Measurements from ENCODE around the gene BBS2. TPM values are rescaled to one million over a fixed set of nuclear protein-coding genes. Genes with fewer than 3 reads are reported as not detected.
A peak's percentile ranks its signal among the peaks of the same experiment; 100 is the strongest.

The BBS2 gene
- total RNA-seq, 1 donor from 2014 or later = 29.0 TPM

- H3K9me3 ChIP-seq (ENCODE audit: insufficient read depth, low read depth, low read length) = no peaks in the 10 kb centered on the region
- H3K9ac ChIP-seq (ENCODE audit: low read length) = no peak overlapping the region
- H3K9me3 Mint-ChIP-seq (ENCODE audit: unreplicated experiment) = no peaks in the 10 kb centered on the region
- no peaks in the 10 kb centered on the region for H3K36me3 Mint-ChIP-seq (ENCODE audit: low read depth, unreplicated experiment)
- peak; percentile 60 for DNase-seq (ENCODE audit: low read depth)
- H3K4me1 Mint-ChIP-seq (ENCODE audit: low read depth, unreplicated experiment) = peaks cover 6% of the 10 kb centered on the region
- peak overlapping the region; percentile 35 for H3K27ac Mint-ChIP-seq (ENCODE audit: unreplicated experiment)
- H3K4me3 ChIP-seq (ENCODE audit: insufficient read depth, low read depth, low read length) = no peak overlapping the region
- H3K79me2 ChIP-seq (ENCODE audit: insufficient read depth, low read length) = no peaks in the 10 kb centered on the region
- no peak overlapping the region for H3K4me3 Mint-ChIP-seq (ENCODE audit: unreplicated experiment)
- TF ChIP-seq, protein P1, sequence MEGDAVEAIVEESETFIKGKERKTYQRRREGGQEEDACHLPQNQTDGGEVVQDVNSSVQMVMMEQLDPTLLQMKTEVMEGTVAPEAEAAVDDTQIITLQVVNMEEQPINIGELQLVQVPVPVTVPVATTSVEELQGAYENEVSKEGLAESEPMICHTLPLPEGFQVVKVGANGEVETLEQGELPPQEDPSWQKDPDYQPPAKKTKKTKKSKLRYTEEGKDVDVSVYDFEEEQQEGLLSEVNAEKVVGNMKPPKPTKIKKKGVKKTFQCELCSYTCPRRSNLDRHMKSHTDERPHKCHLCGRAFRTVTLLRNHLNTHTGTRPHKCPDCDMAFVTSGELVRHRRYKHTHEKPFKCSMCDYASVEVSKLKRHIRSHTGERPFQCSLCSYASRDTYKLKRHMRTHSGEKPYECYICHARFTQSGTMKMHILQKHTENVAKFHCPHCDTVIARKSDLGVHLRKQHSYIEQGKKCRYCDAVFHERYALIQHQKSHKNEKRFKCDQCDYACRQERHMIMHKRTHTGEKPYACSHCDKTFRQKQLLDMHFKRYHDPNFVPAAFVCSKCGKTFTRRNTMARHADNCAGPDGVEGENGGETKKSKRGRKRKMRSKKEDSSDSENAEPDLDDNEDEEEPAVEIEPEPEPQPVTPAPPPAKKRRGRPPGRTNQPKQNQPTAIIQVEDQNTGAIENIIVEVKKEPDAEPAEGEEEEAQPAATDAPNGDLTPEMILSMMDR (IDR thresholded peaks at IDR 0.05; ENCODE audit: insufficient read depth, low read depth, low read length) = no peak
- no peak for TF ChIP-seq EZH2 (IDR thresholded peaks at IDR 0.05; ENCODE audit: insufficient read depth, low read length)
- H4K20me1 ChIP-seq (ENCODE audit: insufficient read depth, low read length) = no peaks in the 10 kb centered on the region
- no peak for FAIRE-seq
- no peaks in the 10 kb centered on the region for H3K36me3 ChIP-seq (ENCODE audit: insufficient read depth, low read length)
- peaks cover 2% of the 10 kb centered on the region for H3K27me3 ChIP-seq (ENCODE audit: insufficient read depth, low read length)
- H3K27me3 Mint-ChIP-seq (ENCODE audit: low read depth, unreplicated experiment) = peaks cover 12% of the 10 kb centered on the region
- H3K4me1 ChIP-seq (ENCODE audit: insufficient read depth, low read length) = peaks cover 8% of the 10 kb centered on the region
- peak overlapping the region; percentile 45 for H3K4me2 ChIP-seq (ENCODE audit: low read length)
- no peak overlapping the region for H3K27ac ChIP-seq (ENCODE audit: low read depth, low read length)
- H2AFZ ChIP-seq (ENCODE audit: low read depth, low read length) = peak overlapping the region; percentile 67
Observed at GRCh38 chr16:56547120-56547948, 27.5 kb upstream of the BBS2 start.

DNA sequence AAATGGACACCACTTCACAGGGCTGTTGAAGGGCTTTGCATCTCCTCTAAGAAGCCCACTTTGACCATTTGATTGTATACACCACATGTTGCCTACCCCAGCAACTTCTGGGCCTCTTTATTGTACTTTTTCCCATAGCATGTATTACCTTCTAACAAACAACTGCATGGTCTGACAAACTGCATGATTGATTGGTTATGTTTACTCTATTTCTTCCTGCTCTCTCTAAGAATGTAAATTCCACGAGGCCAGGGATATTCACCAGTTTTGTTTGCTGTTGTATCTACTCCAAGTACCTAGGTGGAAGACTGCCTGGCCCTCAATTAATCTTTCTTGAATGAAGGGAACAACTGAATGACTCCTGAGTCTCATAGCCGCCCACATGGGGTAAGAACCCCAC lies 22.2 kb upstream of the BBS2 start:
- Histone ChIP-seq H3K36me3 (ENCODE audit: insufficient read depth, low read length) (no peaks in the 10 kb centered on the region), H2AFZ (ENCODE audit: low read depth, low read length) (no peak overlapping the region), H3K4me3 (ENCODE audit: insufficient read depth, low read depth, low read length) (no peak overlapping the region), H3K4me1 (ENCODE audit: insufficient read depth, low read length) (no peaks in the 10 kb centered on the region), H3K79me2 (ENCODE audit: insufficient read depth, low read length) (no peaks in the 10 kb centered on the region), H3K9me3 (ENCODE audit: insufficient read depth, low read depth, low read length) (no peaks in the 10 kb centered on the region), H3K4me2 (ENCODE audit: low read length) (no peak overlapping the region), H3K9ac (ENCODE audit: low read length) (no peak overlapping the region), H3K27me3 (ENCODE audit: insufficient read depth, low read length) (peaks cover 2% of the 10 kb centered on the region), H3K27ac (ENCODE audit: low read depth, low read length) (no peak overlapping the region), H4K20me1 (ENCODE audit: insufficient read depth, low read length) (no peaks in the 10 kb centered on the region)
- DNase-seq (ENCODE audit: low read depth) (no peak), FAIRE-seq (no peak)
- Mint-ChIP-seq H3K9me3 (ENCODE audit: unreplicated experiment) (no peaks in the 10 kb centered on the region), H3K27me3 (ENCODE audit: low read depth, unreplicated experiment) (peaks cover 25% of the 10 kb centered on the region), H3K36me3 (ENCODE audit: low read depth, unreplicated experiment) (peaks cover 4% of the 10 kb centered on the region), H3K4me3 (ENCODE audit: unreplicated experiment) (no peak overlapping the region), H3K4me1 (ENCODE audit: low read depth, unreplicated experiment) (no peaks in the 10 kb centered on the region), H3K27ac (ENCODE audit: unreplicated experiment) (no peak overlapping the region)
- no peak for TF ChIP-seq EZH2 (IDR thresholded peaks at IDR 0.05; ENCODE audit: insufficient read depth, low read length)
- TF ChIP-seq, protein P1 (IDR thresholded peaks at IDR 0.05; ENCODE audit: insufficient read depth, low read depth, low read length) = no peak

- H3K27me3 ChIP-seq (ENCODE audit: insufficient read depth, low read length) = peaks cover 3% of the 10 kb centered on the region
- no peaks in the 10 kb centered on the region for H3K9me3 ChIP-seq (ENCODE audit: insufficient read depth, low read depth, low read length)
- H3K36me3 Mint-ChIP-seq (ENCODE audit: low read depth, unreplicated experiment) = peaks cover 4% of the 10 kb centered on the region
- peaks cover 39% of the 10 kb centered on the region for H3K27me3 Mint-ChIP-seq (ENCODE audit: low read depth, unreplicated experiment)
- H3K36me3 ChIP-seq (ENCODE audit: insufficient read depth, low read length) = no peaks in the 10 kb centered on the region
- H3K9me3 Mint-ChIP-seq (ENCODE audit: unreplicated experiment) = no peaks in the 10 kb centered on the region
- no peak overlapping the region for H3K27ac Mint-ChIP-seq (ENCODE audit: unreplicated experiment)
- no peaks in the 10 kb centered on the region for H3K4me1 ChIP-seq (ENCODE audit: insufficient read depth, low read length)
- H3K9ac ChIP-seq (ENCODE audit: low read length) = no peak overlapping the region
- H2AFZ ChIP-seq (ENCODE audit: low read depth, low read length) = no peak overlapping the region
- no peak for DNase-seq (ENCODE audit: low read depth)
- no peaks in the 10 kb centered on the region for H3K79me2 ChIP-seq (ENCODE audit: insufficient read depth, low read length)
- no peak overlapping the region for H3K4me3 Mint-ChIP-seq (ENCODE audit: unreplicated experiment)
- no peaks in the 10 kb centered on the region for H4K20me1 ChIP-seq (ENCODE audit: insufficient read depth, low read length)
- no peaks in the 10 kb centered on the region for H3K4me1 Mint-ChIP-seq (ENCODE audit: low read depth, unreplicated experiment)
- no peak overlapping the region for H3K4me2 ChIP-seq (ENCODE audit: low read length)
- no peak overlapping the region for H3K27ac ChIP-seq (ENCODE audit: low read depth, low read length)
- no peak overlapping the region for H3K4me3 ChIP-seq (ENCODE audit: insufficient read depth, low read depth, low read length)
- FAIRE-seq = no peak
- TF ChIP-seq, protein P1 (IDR thresholded peaks at IDR 0.05; ENCODE audit: insufficient read depth, low read depth, low read length) = no peak
- no peak for TF ChIP-seq EZH2 (IDR thresholded peaks at IDR 0.05; ENCODE audit: insufficient read depth, low read length)
Observed at GRCh38 chr16:56539656-56540055, 19.8 kb upstream of the BBS2 start.

Data from astrocyte (in vitro differentiated cells and primary cell).